NK-92 treated with Interleukin-12 subunit alpha and Interleukin-12 subunit beta, amount 100 ng/mL, for 24 hours (cell line): ENCODE data around the gene ANO2.

ENCODE experiments used
- DNase-seq: peaks from one replicate; lab custom pipeline; 2025; lab: John Stamatoyannopoulos, UW

ANO2 gene

DNA sequence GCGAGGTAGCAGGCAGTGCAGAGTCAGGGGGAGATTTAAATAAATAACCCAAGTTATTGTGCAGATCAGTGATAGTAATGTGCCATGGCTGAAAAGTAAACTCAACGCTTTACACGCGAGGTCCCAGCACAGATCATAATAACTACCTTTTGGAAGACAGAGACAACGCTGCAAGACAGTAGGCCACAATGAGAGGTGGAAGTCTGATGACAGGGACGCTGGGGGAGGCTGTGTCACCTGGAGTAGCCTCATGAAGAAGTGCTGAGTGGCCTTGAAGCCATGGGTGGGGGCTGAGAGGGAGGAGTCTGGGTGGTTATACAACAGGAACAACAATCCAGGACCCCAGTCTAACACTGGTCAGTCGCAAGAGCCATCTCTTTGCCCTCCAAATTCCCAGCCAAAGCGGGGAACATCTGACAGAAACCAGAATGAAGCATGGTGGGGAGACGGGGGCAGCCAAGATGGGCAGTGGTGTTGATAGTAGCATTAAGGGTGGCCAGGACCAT lies 28.2 kb downstream of the ANO2 start:
- no peak for DNase-seq

GRCh38 chr12:5915511-5915910 lies 29.5 kb downstream of the ANO2 start:
- no peak for DNase-seq

GRCh38 chr12:5914387-5915149 lies 30.5 kb downstream of the ANO2 start:
- DNase-seq: no peak

DNA sequence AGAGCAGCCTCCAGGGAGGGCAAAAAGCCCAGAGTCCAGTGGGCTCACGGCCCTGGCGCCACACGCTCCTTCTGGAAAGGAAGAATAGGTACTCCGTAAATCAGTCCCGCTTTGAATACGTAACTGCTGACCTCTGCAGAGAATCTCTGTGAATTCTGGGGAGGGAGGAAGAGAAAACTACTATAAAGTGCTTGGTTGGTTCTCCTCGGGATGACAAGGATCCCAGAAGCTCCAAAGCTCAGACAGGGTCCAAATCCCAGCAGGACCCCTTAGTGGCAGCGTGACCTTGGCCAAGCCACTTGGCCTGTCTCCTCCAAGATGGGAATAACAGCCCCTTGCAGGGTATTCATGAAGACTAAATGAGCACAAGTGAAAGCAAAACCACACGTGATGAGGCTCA lies 31.7 kb downstream of the ANO2 start:
- DNase-seq: no peak

DNA sequence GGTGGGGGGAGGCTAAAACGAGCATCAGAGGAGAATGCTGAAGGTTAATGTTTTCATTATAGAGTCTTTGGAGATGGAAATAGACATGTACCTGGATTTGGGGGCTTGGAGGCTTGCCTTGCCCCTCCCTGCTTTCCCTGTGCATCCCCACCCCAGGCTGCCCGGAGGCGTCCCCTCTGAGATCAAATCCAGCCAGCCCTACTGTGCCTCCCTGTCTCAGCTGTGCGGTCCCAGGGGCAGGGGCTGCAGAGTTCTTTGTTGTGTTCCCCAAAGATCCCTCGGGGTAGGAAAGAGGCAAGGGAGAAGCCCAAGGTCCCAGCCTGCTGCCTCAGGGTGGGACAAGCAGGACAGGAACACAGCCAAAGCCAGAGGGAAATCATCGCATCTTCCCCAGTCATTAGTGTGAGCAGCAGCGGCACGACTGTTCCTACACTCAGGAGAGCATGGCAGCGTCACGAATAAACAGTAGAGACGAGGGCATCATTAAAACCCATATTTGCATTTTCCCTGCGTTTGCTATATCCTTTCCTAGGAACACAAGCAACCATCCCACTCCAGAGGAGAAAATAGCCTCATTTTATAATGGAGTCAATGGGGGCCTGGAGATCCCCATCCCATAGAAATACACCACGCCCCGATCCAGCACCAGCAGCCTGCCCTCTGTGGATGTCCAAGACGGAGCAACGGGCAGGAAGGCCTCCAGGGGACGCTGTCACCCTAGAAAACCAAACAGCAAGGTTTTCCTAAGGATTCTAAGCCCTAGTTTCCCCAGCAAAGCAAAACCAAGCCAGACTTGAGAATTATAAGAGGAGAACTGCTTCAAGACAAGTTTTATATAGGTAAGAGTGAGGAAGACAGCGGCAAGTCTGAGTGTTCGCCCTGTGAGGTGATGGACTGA lies 32.4 kb downstream of the ANO2 start:
- no peak for DNase-seq

- no peak for DNase-seq
Observed at GRCh38 chr12:5912011-5912410, 33.0 kb downstream of the ANO2 start.

- no peak for DNase-seq
Observed at GRCh38 chr12:5910790-5911548, 34.1 kb downstream of the ANO2 start.

GRCh38 chr12:5909560-5909959 lies 35.5 kb downstream of the ANO2 start:
- no peak for DNase-seq

DNA sequence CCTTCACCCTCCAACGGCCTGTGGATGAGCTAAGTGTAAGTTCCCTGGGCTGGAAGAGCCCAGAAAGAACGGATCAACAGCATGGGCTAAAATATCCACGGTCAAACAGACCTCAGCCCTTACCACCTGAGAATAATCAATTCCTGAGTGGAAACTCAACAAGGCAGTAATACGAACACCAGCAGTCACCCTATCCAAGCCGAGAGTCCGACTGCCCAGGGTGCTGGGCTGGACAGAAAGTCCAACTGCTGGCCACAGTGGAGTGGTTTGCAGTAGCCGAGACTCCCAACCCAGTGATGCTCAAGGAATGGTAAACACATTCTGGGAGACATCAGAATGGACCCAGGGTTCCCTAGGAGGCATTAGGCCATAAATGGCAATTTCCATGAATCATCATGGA lies 36.8 kb downstream of the ANO2 start:
- DNase-seq: no peak

DNA sequence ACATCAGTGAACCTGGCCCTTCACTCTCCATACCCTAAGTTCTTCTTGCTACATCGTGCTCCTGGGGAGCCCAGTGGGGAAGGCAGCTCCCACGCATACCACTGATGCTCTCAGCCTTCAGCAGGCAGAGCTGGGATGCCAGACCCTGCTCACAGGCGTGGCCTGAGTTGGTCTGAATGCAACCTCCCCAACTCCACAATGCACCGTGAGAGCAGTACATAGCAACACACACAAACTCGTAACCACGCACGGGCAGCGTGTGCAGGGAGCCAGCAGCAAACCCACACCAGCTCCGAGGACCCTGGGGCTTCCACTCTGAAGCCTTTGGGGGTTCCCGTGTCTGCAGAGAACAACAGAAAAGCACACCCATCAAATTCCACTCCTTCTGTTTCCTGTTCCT lies 37.3 kb downstream of the ANO2 start:
- DNase-seq: no peak

- no peak for DNase-seq
Observed at GRCh38 chr12:5905757-5906156, 39.3 kb downstream of the ANO2 start.

DNA sequence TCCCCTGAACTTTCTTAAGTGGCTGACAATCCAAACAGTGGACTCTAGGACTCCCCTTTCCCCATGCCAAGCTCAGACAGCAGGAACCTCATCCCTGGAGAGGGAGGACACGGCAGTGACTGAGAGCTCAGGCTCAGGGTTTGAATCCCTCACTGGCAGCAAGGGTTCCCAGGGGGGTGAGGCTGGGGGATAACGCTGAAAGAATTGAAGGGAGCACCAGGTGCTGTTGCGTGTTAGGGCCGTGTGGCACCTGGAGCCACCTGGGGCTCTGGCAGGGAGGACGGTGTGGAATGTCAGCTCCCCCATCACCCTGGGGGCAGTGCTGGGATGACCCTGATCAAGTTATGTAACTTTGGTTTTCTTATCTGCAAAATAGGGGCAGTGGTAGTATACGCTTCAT lies 40.1 kb downstream of the ANO2 start:
- DNase-seq: no peak

GRCh38 chr12:5904441-5904840 lies 40.6 kb downstream of the ANO2 start:
- DNase-seq: no peak

- DNase-seq: no peak
Observed at GRCh38 chr12:5902736-5903135, 42.3 kb downstream of the ANO2 start.

GRCh38 chr12:5901416-5901815 lies 43.6 kb downstream of the ANO2 start:
- no peak for DNase-seq

- no peak for DNase-seq
Observed at GRCh38 chr12:5900533-5901205, 44.4 kb downstream of the ANO2 start.

DNA sequence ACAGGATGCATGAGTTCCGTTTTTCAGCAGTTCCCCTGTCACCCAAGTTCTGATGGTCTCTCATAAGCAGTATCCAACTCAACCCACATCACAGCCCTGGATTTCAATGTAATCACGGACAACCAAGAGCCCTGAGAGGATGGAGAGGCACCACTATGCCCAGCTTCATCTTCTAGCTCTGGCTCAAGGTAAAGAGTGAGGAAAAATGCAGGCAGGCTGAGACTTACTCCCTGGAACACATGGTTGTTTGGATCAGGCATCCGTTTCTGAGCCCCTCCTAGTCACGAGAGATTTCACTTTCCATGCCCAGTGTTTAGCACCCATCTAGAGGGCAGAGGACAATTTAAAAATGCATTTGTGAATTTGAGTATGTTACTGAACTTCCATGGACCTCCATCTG lies 45.0 kb downstream of the ANO2 start:
- DNase-seq: no peak

GRCh38 chr12:5899675-5900074 lies 45.4 kb downstream of the ANO2 start:
- no peak for DNase-seq

GRCh38 chr12:5898874-5899273 lies 46.2 kb downstream of the ANO2 start:
- DNase-seq: no peak

DNA sequence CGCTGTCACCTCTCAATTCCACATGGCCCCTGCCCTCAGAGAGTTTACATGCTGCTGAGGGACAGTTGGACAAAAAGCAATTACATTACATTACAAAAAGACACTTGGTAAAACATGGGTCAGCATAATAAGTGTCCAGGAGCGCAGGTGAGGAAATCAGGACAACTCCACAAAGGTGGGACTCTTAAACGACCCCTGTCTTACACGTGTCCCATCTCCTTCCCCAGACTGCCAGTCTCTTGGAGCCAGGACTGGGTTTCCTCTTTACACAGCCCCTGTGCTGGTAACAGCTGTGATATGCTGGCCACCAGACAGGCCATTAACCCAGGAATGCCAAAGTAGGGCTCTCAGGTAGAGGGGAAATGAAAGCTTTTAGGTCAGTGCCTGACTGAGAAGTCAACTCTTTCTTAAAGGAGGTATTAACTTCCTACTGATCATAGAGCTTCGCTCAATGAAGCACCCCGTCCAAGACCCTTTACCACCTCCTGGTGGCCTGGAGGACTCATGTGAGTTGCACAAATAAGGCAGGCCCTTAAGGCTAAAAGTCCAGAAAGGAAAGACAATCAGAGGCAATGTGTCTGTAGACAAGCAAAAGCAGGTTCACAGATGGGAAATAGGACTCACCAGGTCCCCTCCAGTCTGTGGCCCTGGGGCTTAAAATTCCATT lies 55.5 kb downstream of the ANO2 start:
- DNase-seq: no peak

DNA sequence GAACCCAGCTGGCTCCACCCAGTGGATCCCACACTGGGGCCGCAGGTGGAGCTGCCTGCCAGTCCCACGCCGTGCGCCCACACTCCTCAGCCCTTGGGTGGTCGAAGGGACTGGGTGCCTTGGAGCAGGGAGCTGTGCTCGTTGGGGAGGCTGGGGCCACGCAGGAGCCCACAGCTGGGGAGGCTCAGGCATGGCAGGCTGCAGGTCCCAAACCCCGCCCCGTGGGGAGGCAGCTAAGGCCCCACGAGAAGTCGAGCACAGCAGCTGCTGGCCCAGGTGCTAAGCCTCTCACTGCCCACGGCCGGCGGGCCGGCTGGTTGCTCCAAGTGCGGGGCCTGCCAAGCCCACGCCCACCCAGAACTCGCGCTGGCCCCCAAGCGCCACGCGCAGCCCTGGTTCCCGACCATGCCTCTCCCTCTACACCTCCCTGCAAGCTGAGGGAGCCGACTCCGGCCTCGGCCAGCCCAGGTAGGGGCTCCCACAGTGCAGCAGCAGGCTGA lies 56.2 kb downstream of the ANO2 start:
- no peak for DNase-seq
